ENCODE results near the gene ABCD1. TPM values are rescaled to one million over a fixed set of nuclear protein-coding genes. Genes with fewer than 3 reads are reported as not detected.

ABCD1 gene
- total RNA-seq, 1 donor from 2014 or later, result 18.3 TPM

DNA sequence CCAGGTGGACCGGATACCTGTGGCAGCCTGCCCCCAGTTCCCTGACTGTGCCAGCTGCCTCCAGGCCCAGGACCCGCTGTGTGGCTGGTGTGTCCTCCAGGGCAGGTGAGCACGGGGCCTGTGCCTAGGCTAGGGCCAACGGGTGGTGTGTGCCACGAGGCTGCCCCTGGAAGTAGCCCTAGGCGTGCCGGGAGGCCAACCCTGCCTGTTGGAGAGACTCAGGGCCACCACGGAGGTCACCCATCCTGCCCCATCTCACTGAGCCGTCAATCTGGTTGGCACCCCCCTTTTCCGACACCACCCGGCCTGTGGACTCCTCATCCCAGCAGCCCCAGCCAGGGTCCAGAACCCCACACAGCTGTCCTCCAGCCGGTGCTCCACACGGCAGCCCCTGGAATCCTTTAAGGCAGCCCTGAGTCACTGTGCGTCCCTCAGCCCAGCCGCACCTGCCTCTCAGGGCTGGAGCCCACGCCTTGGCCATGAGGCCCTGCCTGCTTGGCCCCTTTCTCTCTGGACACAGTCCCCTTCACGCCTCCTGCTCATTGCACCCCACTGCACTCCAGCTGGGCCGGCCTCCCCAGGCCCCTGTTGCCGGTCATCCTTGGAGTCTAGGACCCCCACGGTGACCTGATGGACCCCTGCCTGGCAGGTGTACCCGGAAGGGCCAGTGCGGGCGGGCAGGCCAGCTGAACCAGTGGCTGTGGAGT is 44.7 kb downstream of the ABCD1 start:
- peak in 1 of 2 experiments; percentile 18 for DNase-seq (ENCODE audit: low spot score in 2 of 2, unreplicated experiment in 2 of 2)
- peaks cover 7% of the 10 kb centered on the region for H3K4me1 Mint-ChIP-seq
- no peaks in the 10 kb centered on the region for H3K9me3 Mint-ChIP-seq

DNA sequence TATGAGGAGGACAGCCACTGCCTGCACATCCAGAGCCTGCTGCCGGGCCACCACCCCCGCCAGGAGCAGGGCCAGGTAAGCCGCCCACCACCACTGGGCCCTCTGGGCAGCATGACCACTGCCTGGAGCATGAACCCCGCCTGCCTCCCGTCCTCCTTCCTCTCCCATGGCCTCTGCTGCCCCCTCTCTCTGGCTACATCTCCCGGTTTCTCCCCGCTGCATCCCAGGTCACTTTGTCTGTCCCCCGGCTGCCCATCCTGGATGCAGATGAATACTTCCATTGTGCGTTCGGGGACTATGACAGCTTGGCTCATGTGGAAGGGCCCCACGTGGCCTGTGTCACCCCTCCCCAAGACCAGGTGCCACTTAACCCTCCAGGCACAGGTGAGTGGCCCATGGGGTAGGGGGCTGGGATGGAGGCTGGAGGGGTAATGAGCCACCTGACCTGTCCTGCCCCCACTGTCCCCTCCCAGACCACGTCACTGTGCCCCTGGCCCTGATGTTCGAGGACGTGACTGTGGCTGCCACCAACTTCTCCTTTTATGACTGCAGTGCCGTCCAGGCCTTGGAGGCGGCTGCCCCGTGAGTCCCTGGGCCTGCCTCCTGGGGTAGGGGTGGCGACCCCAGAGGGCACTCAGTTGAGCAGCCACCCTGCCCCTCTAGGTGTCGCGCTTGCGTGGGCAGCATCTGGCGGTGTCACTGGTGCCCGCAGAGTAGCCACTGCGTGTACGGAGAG is 45.4 kb downstream of the ABCD1 start:
- Mint-ChIP-seq H3K4me3 (no peak overlapping the region), H3K36me3 (no peaks in the 10 kb centered on the region), H3K4me1 (peaks cover 7% of the 10 kb centered on the region), H3K9me3 (no peaks in the 10 kb centered on the region), H3K27ac (no peak overlapping the region), H3K27me3 (ENCODE audit: low read depth) (no peaks in the 10 kb centered on the region)
- no peak for DNase-seq (ENCODE audit: low spot score in 2 of 2, unreplicated experiment in 2 of 2)
- TF ChIP-seq, protein P1, sequence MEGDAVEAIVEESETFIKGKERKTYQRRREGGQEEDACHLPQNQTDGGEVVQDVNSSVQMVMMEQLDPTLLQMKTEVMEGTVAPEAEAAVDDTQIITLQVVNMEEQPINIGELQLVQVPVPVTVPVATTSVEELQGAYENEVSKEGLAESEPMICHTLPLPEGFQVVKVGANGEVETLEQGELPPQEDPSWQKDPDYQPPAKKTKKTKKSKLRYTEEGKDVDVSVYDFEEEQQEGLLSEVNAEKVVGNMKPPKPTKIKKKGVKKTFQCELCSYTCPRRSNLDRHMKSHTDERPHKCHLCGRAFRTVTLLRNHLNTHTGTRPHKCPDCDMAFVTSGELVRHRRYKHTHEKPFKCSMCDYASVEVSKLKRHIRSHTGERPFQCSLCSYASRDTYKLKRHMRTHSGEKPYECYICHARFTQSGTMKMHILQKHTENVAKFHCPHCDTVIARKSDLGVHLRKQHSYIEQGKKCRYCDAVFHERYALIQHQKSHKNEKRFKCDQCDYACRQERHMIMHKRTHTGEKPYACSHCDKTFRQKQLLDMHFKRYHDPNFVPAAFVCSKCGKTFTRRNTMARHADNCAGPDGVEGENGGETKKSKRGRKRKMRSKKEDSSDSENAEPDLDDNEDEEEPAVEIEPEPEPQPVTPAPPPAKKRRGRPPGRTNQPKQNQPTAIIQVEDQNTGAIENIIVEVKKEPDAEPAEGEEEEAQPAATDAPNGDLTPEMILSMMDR (IDR thresholded peaks at IDR 0.05; ENCODE audit: unreplicated experiment), result no peak

More for the DNA sequence above, 44.7 kb downstream of the ABCD1 start:
- no peak overlapping the region for H3K4me3 Mint-ChIP-seq
- TF ChIP-seq, protein P1 (IDR thresholded peaks at IDR 0.05; ENCODE audit: unreplicated experiment), result no peak
- H3K36me3 Mint-ChIP-seq, result no peaks in the 10 kb centered on the region
- H3K27ac Mint-ChIP-seq, result no peak overlapping the region
- no peaks in the 10 kb centered on the region for H3K27me3 Mint-ChIP-seq (ENCODE audit: low read depth)

DNA sequence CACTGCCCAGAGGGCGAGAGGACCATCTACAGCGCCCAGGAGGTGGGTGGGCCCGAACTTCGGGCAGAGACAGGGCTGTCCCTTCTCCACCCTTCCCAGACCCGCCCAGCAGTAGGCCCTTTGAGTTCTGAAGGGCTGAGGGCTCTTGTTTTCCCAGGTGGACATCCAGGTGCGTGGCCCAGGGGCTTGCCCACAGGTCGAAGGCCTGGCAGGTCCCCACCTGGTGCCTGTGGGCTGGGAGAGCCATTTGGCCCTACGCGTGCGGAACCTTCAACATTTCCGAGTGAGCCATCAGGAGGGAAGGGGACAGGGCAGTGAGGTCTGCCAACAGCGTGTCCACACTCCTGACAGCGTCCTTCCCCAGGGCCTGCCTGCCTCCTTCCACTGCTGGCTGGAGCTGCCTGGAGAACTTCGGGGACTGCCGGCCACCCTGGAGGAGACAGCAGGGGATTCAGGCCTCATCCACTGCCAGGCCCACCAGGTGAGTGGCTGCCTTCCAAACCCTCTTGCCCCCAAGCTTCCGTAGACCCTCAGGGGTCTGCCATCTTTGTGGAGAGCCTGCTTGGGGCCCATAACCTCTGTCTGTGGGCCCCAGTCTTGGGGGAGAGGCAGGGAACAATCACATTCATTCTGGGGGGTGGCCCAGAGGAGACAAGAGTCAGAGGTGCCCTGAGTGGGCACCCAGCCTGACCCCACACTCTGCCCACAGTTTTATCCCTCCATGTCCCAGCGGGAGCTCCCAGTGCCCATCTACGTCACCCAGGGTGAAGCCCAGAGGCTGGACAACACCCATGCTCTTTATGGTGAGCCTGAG is 46.2 kb downstream of the ABCD1 start:
- no peaks in the 10 kb centered on the region for H3K9me3 Mint-ChIP-seq
- DNase-seq (ENCODE audit: low spot score in 2 of 2, unreplicated experiment in 2 of 2), result no peak
- no peaks in the 10 kb centered on the region for H3K27me3 Mint-ChIP-seq (ENCODE audit: low read depth)
- H3K4me1 Mint-ChIP-seq, result peaks cover 7% of the 10 kb centered on the region
- no peak overlapping the region for H3K27ac Mint-ChIP-seq
- H3K4me3 Mint-ChIP-seq, result no peak overlapping the region
- H3K36me3 Mint-ChIP-seq, result no peaks in the 10 kb centered on the region
- TF ChIP-seq, protein P1 (IDR thresholded peaks at IDR 0.05; ENCODE audit: unreplicated experiment), result no peak

DNA sequence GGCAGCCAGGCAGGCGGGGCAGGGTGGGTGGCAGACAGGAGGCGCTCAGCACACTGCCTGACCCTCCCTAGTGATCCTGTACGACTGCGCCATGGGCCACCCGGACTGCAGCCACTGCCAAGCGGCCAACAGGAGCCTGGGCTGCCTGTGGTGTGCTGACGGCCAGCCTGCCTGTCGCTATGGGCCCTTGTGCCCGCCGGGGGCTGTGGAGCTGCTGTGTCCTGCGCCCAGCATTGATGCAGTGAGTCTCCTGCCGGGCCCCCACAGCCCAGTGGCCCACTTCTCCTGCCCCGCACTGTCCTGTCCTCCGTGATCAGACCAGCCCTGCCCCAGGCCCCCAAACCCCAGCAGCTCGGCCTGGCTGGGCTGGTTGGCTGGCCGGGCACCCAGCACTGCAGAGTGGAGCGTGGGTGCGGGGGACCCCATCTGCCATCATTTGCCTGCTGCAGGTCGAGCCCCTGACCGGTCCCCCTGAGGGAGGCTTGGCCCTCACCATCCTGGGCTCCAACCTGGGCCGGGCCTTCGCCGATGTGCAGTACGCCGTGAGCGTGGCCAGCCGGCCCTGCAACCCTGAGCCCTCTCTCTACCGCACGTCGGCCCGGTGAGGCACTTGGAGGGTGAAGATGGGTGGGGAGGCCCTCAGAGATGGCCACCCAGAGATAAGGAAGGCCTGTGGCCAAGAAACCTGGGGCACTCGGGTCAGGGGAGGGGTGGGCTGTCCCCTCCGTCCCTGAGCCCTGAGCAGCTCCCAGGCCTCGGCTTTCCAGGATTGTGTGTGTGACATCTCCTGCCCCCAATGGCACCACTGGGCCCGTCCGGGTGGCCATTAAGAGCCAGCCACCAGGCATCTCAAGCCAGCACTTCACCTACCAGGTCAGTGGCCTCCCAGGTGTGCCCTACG is 47.0 kb downstream of the ABCD1 start:
- Mint-ChIP-seq H3K36me3 (no peaks in the 10 kb centered on the region), H3K9me3 (no peaks in the 10 kb centered on the region), H3K27me3 (ENCODE audit: low read depth) (no peaks in the 10 kb centered on the region), H3K4me3 (no peak overlapping the region), H3K4me1 (no peaks in the 10 kb centered on the region), H3K27ac (no peak overlapping the region)
- TF ChIP-seq, protein P1 (IDR thresholded peaks at IDR 0.05; ENCODE audit: unreplicated experiment), result no peak
- DNase-seq (ENCODE audit: low spot score in 2 of 2, unreplicated experiment in 2 of 2), result peak in 1 of 2 experiments; percentile 12

Data from mesothelial cell of epicardium (in vitro differentiated cells).